ENCODE results near the gene GAB2. TPM values are rescaled to one million over a fixed set of nuclear protein-coding genes. Genes with fewer than 3 reads are reported as not detected.

GAB2 gene
- total RNA-seq, 1 experiment from 2014 or later, result 3.3 TPM

GRCh38 chr11:78400116-78400515 is 17.5 kb downstream of the GAB2 start:
- H3K18ac ChIP-seq (ENCODE audit: insufficient read length, low read depth, low read length), result no peak overlapping the region
- H3K36me3 Mint-ChIP-seq (ENCODE audit: insufficient read depth in 1 of 3, low read depth in 3 of 3), result no peaks in the 10 kb centered on the region
- no peak overlapping the region for H3K9ac ChIP-seq (ENCODE audit: extremely low read depth, insufficient read length, low read length)
- H3K79me2 ChIP-seq (ENCODE audit: insufficient read depth, low read length), result no peaks in the 10 kb centered on the region
- no peak overlapping the region for H3K27ac ChIP-seq (ENCODE audit: insufficient read length, low read depth, low read length)
- H3K27me3 ChIP-seq (ENCODE audit: insufficient read depth, low read length), result peaks cover 6% of the 10 kb centered on the region; the same call in 1 of the 2 replicates
- H2BK20ac ChIP-seq (ENCODE audit: low read depth, low read length, poor library complexity, severe bottlenecking), result peak overlapping the region; percentile 45
- no peak overlapping the region for H3K14ac ChIP-seq (ENCODE audit: insufficient read depth, low read length)
- no peak overlapping the region for H4K5ac ChIP-seq (ENCODE audit: insufficient read length, low read depth, low read length)
- no peak overlapping the region for H2BK5ac ChIP-seq (ENCODE audit: insufficient read length, low read length)
- peaks cover 25% of the 10 kb centered on the region for H3K27me3 Mint-ChIP-seq (ENCODE audit: low read depth)
- DNase-seq, result no peak
- no peak overlapping the region for H4K8ac ChIP-seq (replicated peaks; ENCODE audit: insufficient read length, low read depth, low read length)
- no peak overlapping the region for H2BK15ac ChIP-seq (ENCODE audit: low read depth, low read length)
- H3K4me2 ChIP-seq (ENCODE audit: insufficient read depth, insufficient read length, low read length), result no peak overlapping the region
- TF ChIP-seq, protein P1, sequence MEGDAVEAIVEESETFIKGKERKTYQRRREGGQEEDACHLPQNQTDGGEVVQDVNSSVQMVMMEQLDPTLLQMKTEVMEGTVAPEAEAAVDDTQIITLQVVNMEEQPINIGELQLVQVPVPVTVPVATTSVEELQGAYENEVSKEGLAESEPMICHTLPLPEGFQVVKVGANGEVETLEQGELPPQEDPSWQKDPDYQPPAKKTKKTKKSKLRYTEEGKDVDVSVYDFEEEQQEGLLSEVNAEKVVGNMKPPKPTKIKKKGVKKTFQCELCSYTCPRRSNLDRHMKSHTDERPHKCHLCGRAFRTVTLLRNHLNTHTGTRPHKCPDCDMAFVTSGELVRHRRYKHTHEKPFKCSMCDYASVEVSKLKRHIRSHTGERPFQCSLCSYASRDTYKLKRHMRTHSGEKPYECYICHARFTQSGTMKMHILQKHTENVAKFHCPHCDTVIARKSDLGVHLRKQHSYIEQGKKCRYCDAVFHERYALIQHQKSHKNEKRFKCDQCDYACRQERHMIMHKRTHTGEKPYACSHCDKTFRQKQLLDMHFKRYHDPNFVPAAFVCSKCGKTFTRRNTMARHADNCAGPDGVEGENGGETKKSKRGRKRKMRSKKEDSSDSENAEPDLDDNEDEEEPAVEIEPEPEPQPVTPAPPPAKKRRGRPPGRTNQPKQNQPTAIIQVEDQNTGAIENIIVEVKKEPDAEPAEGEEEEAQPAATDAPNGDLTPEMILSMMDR (conservative IDR thresholded peaks at IDR 0.05), result no peak
- H3K4me1 Mint-ChIP-seq, result peaks cover 16 to 18% of the 10 kb centered on the region in 2 experiments
- peaks cover 7% of the 10 kb centered on the region; the same call in 1 of the 2 replicates for H3K4me1 ChIP-seq (ENCODE audit: insufficient read depth, low read length)
- no CpG with 5 or more reads among the region's 1 CpG for WGBS (ENCODE audit: extremely low coverage, insufficient read length, low lambda C conversion rate)
- H3K9me3 ChIP-seq (ENCODE audit: control insufficient read depth, low read depth, low read length), result no peaks in the 10 kb centered on the region
- H3K79me1 ChIP-seq (ENCODE audit: insufficient read depth, low read depth, low read length, poor library complexity, severe bottlenecking), result no peaks in the 10 kb centered on the region
- no peak overlapping the region for H2AFZ ChIP-seq (ENCODE audit: low read length)
- no peak overlapping the region for H3K23ac ChIP-seq (ENCODE audit: insufficient read length, low read depth, low read length)
- H3K23me2 ChIP-seq (ENCODE audit: insufficient read length, low read depth, low read length, poor library complexity, severe bottlenecking), result no peaks in the 10 kb centered on the region
- H4K91ac ChIP-seq (ENCODE audit: insufficient read length, low read depth, low read length), result no peak overlapping the region
- H2BK12ac ChIP-seq (ENCODE audit: insufficient read length, low read depth, low read length), result no peak overlapping the region
- H3K27ac Mint-ChIP-seq, result peak overlapping the region in 1 of 3 experiments; percentile 8; a peak in 2 of 7 replicates
- H3K56ac ChIP-seq (ENCODE audit: insufficient read length, low read depth, low read length), result no peak overlapping the region
- no peaks in the 10 kb centered on the region for H4K20me1 ChIP-seq (ENCODE audit: control insufficient read depth, insufficient read depth, insufficient read length)
- H3T11ph ChIP-seq (ENCODE audit: low read length), result no peak overlapping the region
- H2AK5ac ChIP-seq (ENCODE audit: insufficient read length, low read length), result no peak overlapping the region
- no peak overlapping the region for H3K4me3 Mint-ChIP-seq
- no peaks in the 10 kb centered on the region for H3K9me3 Mint-ChIP-seq
- H2BK120ac ChIP-seq (ENCODE audit: low read depth, low read length, poor library complexity, severe bottlenecking), result no peak overlapping the region
- H3K4ac ChIP-seq (ENCODE audit: low read depth, low read length), result 0 out of 2 replicates have a peak overlapping the region, but pooled peaks have one; percentile 25

Measured in H9 (cell line).